HG03280 (cell line): ENCODE results near the gene TULP3.

Experiments
- ATAC-seq: cut with Tn5 transposase; IDR thresholded peaks from one replicate; pipeline ENCODE4 v1.9.1; 2021; ENCODE audit warnings: mild to moderate bottlenecking, moderate library complexity; ENCODE audit not compliant: unreplicated experiment

TULP3 gene

DNA sequence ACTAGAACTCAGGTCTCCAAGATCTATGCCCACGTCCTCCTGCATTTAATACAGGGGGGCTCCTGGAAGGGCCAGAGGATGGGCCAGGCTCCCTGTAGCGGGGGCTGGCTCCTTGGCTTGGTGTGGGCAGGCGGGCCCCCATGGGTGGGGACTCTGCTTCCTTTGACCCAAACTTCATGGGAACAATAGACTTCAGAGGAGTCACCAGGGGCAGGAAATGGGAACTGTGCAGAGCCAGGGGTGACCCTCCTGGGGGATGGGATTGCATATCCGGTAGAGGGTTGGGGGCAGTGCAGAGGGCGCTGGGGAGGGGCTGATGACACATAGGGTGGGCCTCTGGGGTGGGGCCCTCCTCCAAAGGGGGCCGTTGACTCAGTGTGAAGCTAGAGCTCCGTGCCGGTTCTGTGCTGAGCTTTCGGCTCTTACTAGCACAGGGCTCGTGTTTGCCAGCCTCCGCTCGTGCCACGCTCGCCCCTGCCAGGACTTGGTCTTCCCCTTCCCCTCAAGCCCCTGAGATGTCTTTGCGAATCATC lies 73.1 kb downstream of the TULP3 start:
- ATAC-seq = no peak

DNA sequence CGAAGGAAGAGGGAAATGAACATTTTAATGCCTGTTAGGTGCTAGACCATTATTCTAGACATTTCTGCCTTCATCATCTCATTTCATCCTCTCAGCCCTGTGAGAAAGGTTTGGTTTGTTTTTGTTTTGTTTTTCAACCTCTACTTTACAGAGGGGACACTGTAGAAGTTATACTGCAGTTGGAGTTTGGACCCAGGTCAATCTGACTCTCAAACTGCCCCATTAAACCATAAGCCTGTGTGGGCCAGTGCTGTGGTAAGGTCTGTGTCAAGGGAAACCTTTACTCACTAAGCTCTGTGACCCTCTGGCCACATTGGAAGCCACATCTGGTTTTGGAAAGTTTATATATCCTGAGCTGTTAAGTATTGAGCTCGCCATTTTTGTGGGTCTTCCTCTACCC lies 77.0 kb downstream of the TULP3 start:
- ATAC-seq = no peak

DNA sequence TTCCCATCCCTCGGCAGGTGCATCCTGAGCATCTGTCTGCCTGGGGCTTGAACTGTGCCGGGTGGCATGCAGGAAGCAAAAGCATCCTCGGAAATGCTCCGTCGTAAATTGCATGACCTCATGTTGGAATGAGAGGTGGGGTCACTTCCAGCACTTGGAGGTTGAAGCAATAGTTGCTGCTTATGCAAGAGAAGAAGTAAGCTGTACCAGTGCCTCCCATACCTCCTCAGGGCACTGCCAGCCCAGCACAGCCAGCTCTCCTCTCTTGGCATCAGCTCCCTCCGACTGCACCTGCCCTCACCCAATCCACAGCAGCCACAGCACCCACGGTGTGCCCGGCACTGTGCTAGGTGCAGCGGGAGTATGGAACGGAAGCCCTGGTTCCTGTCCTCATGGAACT lies 80.1 kb downstream of the TULP3 start:
- ATAC-seq = no peak

DNA sequence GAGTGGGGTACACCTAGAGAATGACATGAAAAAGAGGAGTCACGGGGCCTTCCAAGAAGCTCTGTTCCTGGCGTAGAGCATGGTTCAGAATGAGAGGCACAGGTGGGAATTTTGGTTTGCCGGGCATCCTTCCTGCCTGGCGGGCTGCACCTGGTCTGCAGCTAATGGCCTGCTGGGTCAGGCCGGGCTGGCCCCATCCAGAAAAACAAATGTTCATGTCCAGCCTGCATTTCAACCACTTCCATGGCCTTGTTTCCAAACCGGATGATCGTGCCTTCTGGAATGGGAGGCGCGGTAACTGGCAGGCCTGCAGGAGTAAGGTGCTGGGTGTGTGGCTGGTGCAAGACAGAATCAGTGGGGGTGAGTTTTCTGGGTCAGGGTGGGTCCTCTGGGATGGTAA lies 82.9 kb downstream of the TULP3 start:
- ATAC-seq = no peak

DNA sequence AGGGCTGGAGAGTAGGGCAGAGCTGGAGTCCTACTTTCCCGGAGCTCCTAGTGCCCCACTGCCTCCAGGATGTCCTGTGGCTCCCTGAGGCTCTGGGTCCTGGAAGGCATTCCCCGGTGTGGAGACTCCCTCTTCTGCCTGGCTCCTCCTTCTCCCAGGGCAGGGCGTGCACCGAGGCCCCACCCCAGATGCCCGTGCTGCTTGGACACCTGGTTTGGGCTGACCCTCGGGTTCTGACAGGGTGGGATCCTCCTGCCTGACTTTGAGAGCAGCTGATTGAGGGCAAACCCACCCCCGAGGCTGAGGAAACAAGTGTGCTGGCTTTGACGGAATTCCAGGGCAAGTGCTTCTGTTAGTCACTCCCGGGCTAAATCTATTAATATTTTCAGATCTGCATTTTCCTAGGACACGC lies 83.9 kb downstream of the TULP3 start:
- ATAC-seq = no peak

DNA sequence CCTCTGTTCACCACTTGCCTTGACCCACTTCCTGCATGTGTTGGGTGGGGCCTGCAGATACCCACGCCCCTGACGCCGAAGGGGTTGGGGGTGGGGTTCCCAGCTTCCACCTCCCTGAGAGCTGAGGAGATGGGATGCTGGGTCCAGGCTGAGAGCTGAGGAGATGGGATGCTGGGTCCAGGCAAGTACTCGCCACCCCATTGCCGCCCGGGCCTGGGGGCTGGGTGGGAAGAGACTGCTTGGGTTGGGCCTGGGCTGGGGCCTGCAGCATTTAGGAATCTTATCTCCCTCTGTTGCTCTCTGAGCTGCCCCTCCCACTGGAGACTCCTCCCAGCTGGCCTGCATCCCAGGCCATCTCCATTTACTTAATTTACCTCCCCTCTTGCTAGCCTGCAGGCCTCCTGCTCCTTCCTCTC lies 85.9 kb downstream of the TULP3 start:
- ATAC-seq = no peak

DNA sequence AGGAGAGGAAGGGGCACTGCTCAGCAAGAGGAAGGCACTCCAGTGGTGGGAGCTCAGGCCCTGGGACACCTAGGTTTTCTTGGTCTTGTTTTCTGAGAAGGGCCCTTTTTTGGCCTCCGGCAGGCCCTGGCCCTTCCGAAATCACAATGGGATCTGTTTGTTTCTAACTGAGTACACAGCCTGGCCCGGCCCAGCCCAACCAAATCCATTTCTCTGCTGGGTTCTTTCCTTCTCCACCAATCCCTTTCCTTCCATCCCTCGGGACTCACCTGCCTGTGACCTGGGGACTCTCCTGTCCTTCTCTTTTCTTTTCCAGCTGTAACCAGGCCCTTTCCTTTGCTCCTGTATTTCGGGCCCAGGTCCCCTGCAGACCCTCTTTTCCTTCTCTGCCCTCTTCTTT lies 87.1 kb downstream of the TULP3 start:
- no peak for ATAC-seq

DNA sequence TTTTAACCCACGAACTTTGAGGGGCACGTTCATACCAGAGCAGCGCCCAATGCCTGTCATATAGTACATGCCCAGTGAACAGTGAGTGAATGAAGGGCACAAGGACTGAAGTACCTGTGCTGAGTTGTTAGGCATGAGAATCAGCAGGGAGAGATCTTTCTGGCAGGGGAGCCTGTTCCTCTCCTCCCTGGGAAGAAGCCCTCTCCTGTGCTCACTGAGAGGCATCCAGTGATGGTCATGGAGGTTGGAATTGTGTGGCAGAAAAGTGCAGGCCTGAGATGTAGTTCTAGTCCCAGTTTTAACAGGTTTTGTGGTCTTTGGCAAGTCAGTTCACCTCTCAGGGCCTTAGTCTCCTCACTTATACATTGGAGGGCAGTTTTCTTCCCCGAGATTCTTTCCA lies 89.1 kb downstream of the TULP3 start:
- no peak for ATAC-seq

DNA sequence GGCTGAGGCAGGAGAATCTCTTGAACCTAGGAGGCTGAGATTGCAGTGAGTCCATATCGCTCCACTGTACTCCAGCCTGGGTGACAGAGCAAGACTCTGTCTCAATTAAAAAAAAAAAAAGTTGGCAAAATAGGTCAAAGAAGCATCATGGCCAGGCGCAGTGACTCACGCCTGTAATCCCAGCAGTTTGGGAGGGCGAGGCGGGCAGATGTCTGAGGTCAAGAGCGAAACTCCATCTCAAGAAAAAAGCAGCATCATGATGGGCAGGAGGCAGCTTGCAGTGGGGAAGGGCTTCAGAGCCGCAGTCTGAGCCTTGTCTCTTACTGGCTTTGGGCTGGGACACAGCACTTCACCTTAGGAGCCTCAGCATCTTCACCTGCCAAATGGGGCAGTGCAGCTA lies 89.9 kb downstream of the TULP3 start:
- ATAC-seq = no peak

DNA sequence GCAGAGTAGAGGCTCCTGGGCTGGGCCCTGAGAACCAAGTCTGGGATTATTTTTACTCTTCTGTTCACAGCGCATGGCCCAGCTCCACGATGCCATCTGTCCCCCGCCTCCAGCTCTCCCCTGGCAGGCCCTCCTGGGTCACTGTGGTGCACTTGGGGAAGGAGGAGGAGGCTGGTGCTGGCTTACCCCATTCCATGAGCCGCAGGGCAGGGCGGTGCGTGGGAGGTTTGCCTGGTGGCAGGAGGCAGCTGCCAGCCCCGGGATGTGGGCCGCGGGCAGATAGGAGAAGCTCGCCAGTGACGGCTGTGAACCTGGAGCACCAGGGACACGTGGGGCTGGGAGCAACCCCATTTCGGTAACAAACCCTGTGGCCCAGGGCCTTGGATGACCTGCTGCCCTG lies 91.7 kb downstream of the TULP3 start:
- no peak for ATAC-seq

DNA sequence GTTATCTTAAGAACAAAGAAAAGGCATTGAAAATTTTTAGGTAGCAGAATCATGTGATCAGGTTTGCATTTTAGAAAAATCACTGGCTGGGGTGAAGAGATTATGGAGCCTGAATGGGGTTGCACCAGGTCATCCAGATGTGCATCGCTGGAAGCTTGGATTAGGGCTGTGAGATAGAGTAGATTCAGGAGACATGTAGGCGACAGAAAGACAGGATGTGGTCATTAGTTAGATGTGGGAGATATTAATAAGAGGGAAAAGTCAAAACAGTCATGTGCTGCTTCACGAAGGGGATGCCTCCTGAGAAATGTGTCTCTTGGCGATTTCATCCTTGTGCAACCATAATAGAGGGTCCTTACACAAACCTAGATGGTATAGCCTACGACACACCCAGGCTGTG lies 93.6 kb downstream of the TULP3 start:
- ATAC-seq = no peak

DNA sequence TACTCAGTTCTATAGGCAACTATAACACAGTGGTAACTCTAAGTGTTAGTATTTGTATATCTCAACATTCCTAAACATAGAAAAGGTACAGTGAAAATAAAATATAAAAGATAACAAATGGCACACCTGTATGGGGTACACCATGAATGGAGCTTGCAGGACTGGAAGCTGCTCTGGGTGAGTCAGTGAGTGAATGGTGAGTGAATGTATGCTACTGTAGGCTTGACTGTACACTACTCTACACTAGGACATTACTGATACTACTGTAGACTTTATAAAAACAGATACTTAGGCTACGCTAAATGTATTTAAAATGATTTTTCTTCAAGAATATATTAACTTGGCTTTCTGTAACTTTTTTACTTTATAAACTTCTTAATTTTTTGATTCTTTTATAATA lies 94.0 kb downstream of the TULP3 start:
- ATAC-seq = no peak

DNA sequence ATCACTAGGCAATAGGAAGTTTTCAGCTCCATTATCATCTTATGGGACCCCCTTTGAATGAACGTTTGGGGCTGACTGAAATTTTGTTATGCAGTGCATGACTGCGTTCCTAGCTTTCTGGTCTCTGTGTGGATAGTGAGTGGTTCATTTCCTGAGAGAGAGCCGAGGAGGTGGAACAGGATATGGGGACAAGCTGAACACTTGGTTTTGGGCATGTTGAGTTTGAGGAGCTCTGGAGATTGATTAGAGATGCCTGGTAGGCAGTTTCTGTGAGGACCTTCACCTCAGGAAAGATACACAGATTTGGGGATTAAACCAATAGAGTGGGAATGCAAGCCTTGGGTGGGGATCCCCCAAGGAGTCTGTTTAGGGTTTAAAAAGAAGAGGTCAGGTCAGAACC lies 96.2 kb downstream of the TULP3 start:
- ATAC-seq = no peak

DNA sequence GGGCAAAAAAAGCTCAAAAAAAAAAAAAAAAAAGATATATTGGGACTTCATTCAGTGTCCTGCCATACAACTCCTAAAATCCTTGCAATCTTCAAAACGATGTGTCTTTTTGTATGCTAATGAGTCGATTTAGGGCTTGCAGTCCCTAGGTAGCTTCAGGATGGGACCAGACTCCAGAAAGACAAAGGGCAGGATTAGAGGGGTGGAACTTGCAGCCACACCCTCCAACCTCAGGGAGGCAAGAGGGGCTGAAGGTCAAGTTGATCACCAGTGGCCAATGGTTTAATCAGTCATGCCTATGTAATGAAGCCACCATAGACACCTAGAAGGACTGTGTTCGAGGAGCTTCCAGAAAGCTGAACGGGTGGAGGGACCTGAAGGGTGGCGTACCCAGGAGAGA lies 97.8 kb downstream of the TULP3 start:
- no peak for ATAC-seq
